Hepatocyte (in vitro differentiated cells): ENCODE data around the gene NUDT14.

Experiments
- CTCF ChIP-seq: fragments of 200-600 bp; sonication (generic); IDR thresholded peaks from 2 replicates; pipeline ENCODE4 v1.5.1; 2016; ENCODE audit warnings: antibody characterized with exemption, mild to moderate bottlenecking; ENCODE audit not compliant: poor library complexity
- EZH2 ChIP-seq: fragments of 200-600 bp; sonication (generic); IDR thresholded peaks from 2 replicates; pipeline ENCODE4 v1.6.1; 2016; ENCODE audit warnings: antibody characterized with exemption, mild to moderate bottlenecking, borderline replicate concordance

GRCh38 chr14:105176513-105176912 is 4.6 kb downstream of the NUDT14 start:
- no peak for TF ChIP-seq CTCF
- TF ChIP-seq EZH2: no peak
